ENCODE measurements around the gene KCTD18. TPM values are rescaled to one million over a fixed set of nuclear protein-coding genes. Genes with fewer than 3 reads are reported as not detected.

The KCTD18 gene
- polyA plus RNA-seq, 2 donors: 4.9 to 9.1 TPM

DNA sequence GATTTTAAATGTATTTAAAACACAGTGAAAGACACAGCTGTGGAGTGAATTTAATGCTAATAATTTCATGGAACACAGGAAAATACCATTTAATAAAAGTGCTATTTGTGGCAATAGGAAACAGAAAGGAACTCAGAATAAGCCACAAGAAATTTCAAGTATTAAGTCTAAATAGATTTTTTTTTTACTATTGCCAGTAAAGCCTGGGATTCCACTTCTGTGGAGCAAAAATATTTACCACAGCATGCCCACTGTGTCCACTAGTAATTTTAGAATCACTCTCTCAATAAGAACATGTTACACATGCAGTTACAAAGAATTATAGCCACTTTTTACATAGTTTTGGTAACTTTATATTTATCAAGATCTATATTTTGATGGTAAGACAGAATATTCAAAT, 17.2 kb downstream of the KCTD18 start:
- H3K4me3 ChIP-seq (ENCODE audit: low read depth in 1 of 2, low read length in 2 of 2): no peak overlapping the region
- H3K4me1 ChIP-seq (ENCODE audit: control insufficient read depth in 2 of 2, insufficient read depth in 2 of 2, low read length in 1 of 2): no peaks in the 10 kb centered on the region
- no peaks in the 10 kb centered on the region for H3K9me3 ChIP-seq (ENCODE audit: control insufficient read depth in 2 of 2, insufficient read depth in 1 of 2, low read depth in 1 of 2, low read length in 1 of 2)
- H3K36me3 ChIP-seq (ENCODE audit: control insufficient read depth in 2 of 2, insufficient read depth in 2 of 2, low read length in 1 of 2): peaks cover 9% of the 10 kb centered on the region in 2 donors
- H3K27ac ChIP-seq (ENCODE audit: low read depth in 2 of 2, low read length in 1 of 2): no peak overlapping the region
- H3K27me3 ChIP-seq (ENCODE audit: control insufficient read depth in 1 of 2, insufficient read depth in 2 of 2, low read length in 2 of 2): no peaks in the 10 kb centered on the region

DNA sequence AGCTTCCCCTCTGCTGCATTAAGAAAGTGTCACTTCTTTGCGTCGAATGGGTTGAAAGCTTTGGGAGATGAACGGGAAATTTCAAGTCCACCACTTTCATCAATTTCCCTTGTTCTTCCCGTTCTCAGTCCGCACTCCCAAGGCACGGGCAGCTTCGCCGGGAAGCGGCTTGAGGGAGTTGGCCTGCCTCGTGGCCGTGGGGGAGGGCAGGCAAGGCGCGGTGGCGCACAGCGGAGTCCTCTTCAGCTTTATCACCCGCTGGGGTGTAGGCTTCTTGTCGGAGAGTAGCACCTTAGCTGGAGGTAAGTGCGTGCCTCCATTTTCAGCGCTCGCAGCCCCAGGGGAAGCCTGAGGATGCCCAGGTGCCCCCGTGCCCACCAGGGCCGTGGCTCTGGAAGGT, 19.9 kb downstream of the KCTD18 start:
- H3K4me3 ChIP-seq (ENCODE audit: low read depth in 1 of 2, low read length in 2 of 2): no peak overlapping the region
- 95 to 97% methylated on average over 22 of the region's 22 CpGs for WGBS, 2 donors
- no peaks in the 10 kb centered on the region for H3K4me1 ChIP-seq (ENCODE audit: control insufficient read depth in 2 of 2, insufficient read depth in 2 of 2, low read length in 1 of 2)
- H3K36me3 ChIP-seq (ENCODE audit: control insufficient read depth in 2 of 2, insufficient read depth in 2 of 2, low read length in 1 of 2): peaks cover 9% of the 10 kb centered on the region in 2 donors
- no peaks in the 10 kb centered on the region for H3K27me3 ChIP-seq (ENCODE audit: control insufficient read depth in 1 of 2, insufficient read depth in 2 of 2, low read length in 2 of 2)
- no peaks in the 10 kb centered on the region for H3K9me3 ChIP-seq (ENCODE audit: control insufficient read depth in 2 of 2, insufficient read depth in 1 of 2, low read depth in 1 of 2, low read length in 1 of 2)
- no peak overlapping the region for H3K27ac ChIP-seq (ENCODE audit: low read depth in 2 of 2, low read length in 1 of 2)

DNA sequence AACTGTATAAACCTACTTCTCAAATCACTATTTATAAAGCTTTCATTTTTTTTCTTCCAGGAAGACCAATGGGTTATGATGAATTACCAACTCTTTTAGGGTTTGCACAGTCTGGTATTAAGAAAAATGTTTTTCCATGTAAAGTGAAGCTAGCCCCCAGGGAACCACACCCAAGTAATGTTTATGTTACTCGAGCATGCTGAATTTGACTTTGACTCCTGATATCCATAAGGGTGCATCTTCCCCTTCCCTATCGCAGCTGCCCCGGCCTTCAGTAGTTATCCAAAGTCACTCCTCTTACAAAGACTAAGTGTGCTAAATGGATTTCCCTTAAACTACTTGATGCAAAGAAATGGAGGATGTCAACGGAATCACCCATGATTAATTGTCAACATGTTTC, 21.7 kb downstream of the KCTD18 start:
- no peaks in the 10 kb centered on the region for H3K4me1 ChIP-seq (ENCODE audit: control insufficient read depth in 2 of 2, insufficient read depth in 2 of 2, low read length in 1 of 2)
- no peaks in the 10 kb centered on the region for H3K9me3 ChIP-seq (ENCODE audit: control insufficient read depth in 2 of 2, insufficient read depth in 1 of 2, low read depth in 1 of 2, low read length in 1 of 2)
- H3K27me3 ChIP-seq (ENCODE audit: control insufficient read depth in 1 of 2, insufficient read depth in 2 of 2, low read length in 2 of 2): no peaks in the 10 kb centered on the region
- peaks cover 6 to 7% of the 10 kb centered on the region in 2 donors for H3K36me3 ChIP-seq (ENCODE audit: control insufficient read depth in 2 of 2, insufficient read depth in 2 of 2, low read length in 1 of 2)
- no peak overlapping the region for H3K27ac ChIP-seq (ENCODE audit: low read depth in 2 of 2, low read length in 1 of 2)
- 69 to 71% methylated on average over 4 of the region's 4 CpGs for WGBS, 2 donors
- no peak overlapping the region for H3K4me3 ChIP-seq (ENCODE audit: low read depth in 1 of 2, low read length in 2 of 2)

DNA sequence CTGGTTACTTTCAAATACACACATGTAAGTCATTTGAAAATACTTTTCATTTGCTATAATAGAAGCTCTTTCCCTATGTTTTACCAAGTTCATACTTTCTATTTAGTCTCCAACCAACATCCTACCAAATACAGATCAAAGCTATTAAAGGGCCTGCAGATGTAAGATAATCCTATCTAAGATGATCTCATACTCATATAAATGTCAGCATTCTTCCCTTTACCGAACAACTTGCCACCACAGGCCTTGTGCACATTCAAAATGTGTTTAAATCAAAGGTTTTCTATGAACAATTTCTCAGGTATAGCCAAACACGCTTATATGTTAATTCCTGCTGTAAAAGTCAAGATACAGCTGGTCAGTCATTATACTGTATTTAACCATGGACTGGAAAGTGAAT, 23.3 kb downstream of the KCTD18 start:
- no peak overlapping the region for H3K27ac ChIP-seq (ENCODE audit: low read depth in 2 of 2, low read length in 1 of 2)
- peaks cover 5 to 7% of the 10 kb centered on the region in 2 donors for H3K36me3 ChIP-seq (ENCODE audit: control insufficient read depth in 2 of 2, insufficient read depth in 2 of 2, low read length in 1 of 2)
- 40 to 47% methylated on average over 2 of the region's 2 CpGs for WGBS, 2 donors
- no peak overlapping the region for H3K4me3 ChIP-seq (ENCODE audit: low read depth in 1 of 2, low read length in 2 of 2)
- no peaks in the 10 kb centered on the region for H3K27me3 ChIP-seq (ENCODE audit: control insufficient read depth in 1 of 2, insufficient read depth in 2 of 2, low read length in 2 of 2)
- no peaks in the 10 kb centered on the region for H3K9me3 ChIP-seq (ENCODE audit: control insufficient read depth in 2 of 2, insufficient read depth in 1 of 2, low read depth in 1 of 2, low read length in 1 of 2)
- no peaks in the 10 kb centered on the region for H3K4me1 ChIP-seq (ENCODE audit: control insufficient read depth in 2 of 2, insufficient read depth in 2 of 2, low read length in 1 of 2)

DNA sequence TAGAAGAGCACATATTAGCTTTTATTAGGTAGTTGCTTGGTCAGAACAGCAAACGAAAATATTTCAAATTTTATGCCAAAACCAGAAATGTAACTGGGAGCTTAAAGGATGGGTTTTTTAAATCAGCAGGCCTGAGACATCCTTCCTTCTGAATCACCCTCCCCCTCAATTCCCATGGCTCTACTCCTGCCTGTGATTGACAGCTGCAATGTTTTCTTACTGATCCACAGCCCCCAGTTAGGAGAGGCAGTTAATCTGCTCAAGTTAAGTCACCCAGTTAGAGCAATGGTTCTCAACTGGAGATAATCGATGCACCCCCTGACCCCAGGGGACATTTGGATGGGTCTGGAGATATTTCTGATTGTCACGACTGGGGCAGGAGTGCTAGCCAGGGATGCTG, 24.9 kb downstream of the KCTD18 start:
- no peak overlapping the region for H3K27ac ChIP-seq (ENCODE audit: low read depth in 2 of 2, low read length in 1 of 2)
- H3K27me3 ChIP-seq (ENCODE audit: control insufficient read depth in 1 of 2, insufficient read depth in 2 of 2, low read length in 2 of 2): no peaks in the 10 kb centered on the region
- peaks cover under 1% of the 10 kb centered on the region in 2 donors for H3K36me3 ChIP-seq (ENCODE audit: control insufficient read depth in 2 of 2, insufficient read depth in 2 of 2, low read length in 1 of 2)
- WGBS, 2 donors: 72 to 81% methylated on average over 3 of the region's 3 CpGs
- no peak overlapping the region for H3K4me3 ChIP-seq (ENCODE audit: low read depth in 1 of 2, low read length in 2 of 2)
- no peaks in the 10 kb centered on the region for H3K9me3 ChIP-seq (ENCODE audit: control insufficient read depth in 2 of 2, insufficient read depth in 1 of 2, low read depth in 1 of 2, low read length in 1 of 2)
- H3K4me1 ChIP-seq (ENCODE audit: control insufficient read depth in 2 of 2, insufficient read depth in 2 of 2, low read length in 1 of 2): peaks cover 0 to 2% of the 10 kb centered on the region in 2 donors

DNA sequence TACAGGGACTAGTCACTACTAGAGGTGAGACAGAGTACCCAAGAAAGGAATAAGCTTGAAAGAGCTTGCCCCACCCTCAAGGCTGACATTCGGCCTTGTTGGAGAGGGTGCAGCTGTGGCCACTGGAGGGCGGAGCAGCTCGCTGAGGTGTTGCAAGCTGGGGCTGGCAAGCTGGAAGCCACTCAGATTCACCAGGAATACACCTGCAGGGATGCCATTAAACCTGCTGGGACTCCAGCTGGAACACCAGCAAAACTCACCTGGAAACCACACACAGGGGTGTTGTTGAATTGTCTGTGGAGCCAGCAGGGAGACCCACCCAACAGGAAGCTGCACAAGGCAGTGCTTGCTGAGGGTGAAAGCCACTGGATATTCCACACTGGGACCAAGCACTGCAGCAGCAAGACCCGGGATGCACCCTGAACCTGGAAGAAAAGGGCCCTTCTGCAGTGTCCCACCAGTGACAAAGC, 26.1 kb downstream of the KCTD18 start:
- H3K27ac ChIP-seq (ENCODE audit: low read depth in 2 of 2, low read length in 1 of 2): no peak overlapping the region
- 35 to 47% methylated on average over 4 of the region's 4 CpGs for WGBS, 2 donors
- H3K9me3 ChIP-seq (ENCODE audit: control insufficient read depth in 2 of 2, insufficient read depth in 1 of 2, low read depth in 1 of 2, low read length in 1 of 2): no peaks in the 10 kb centered on the region

DNA sequence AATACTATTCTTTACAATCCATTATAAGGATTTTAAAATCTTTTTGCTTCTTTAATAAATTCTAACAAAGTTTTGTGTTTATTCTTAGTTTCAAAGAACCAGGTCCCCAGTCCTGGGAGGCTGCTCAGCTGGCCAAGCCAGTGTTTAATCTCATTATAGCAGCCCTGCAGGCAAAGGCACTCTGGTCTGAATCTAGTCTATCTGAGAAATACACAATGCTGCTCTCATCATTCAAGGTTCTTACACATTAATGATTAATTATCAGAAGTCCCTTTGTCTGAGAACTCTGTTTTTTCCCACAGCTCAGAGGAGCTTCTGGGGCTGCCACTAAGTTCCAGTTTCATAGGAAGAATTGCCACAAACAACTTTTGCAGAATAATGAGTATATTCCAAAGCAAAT, 27.7 kb downstream of the KCTD18 start:
- H3K27me3 ChIP-seq (ENCODE audit: control insufficient read depth in 1 of 2, insufficient read depth in 2 of 2, low read length in 2 of 2): no peaks in the 10 kb centered on the region
- no peak overlapping the region for H3K27ac ChIP-seq (ENCODE audit: low read depth in 2 of 2, low read length in 1 of 2)
- H3K4me1 ChIP-seq (ENCODE audit: control insufficient read depth in 2 of 2, insufficient read depth in 2 of 2, low read length in 1 of 2): peaks cover 0 to 2% of the 10 kb centered on the region in 2 donors
- no peaks in the 10 kb centered on the region for H3K9me3 ChIP-seq (ENCODE audit: control insufficient read depth in 2 of 2, insufficient read depth in 1 of 2, low read depth in 1 of 2, low read length in 1 of 2)
- peaks cover 0 to 3% of the 10 kb centered on the region in 2 donors for H3K36me3 ChIP-seq (ENCODE audit: control insufficient read depth in 2 of 2, insufficient read depth in 2 of 2, low read length in 1 of 2)
- no peak overlapping the region for H3K4me3 ChIP-seq (ENCODE audit: low read depth in 1 of 2, low read length in 2 of 2)

More for the DNA sequence above, 26.1 kb downstream of the KCTD18 start:
- no peaks in the 10 kb centered on the region for H3K27me3 ChIP-seq (ENCODE audit: control insufficient read depth in 1 of 2, insufficient read depth in 2 of 2, low read length in 2 of 2)
- no peaks in the 10 kb centered on the region for H3K36me3 ChIP-seq (ENCODE audit: control insufficient read depth in 2 of 2, insufficient read depth in 2 of 2, low read length in 1 of 2)
- peaks cover 0 to 2% of the 10 kb centered on the region in 2 donors for H3K4me1 ChIP-seq (ENCODE audit: control insufficient read depth in 2 of 2, insufficient read depth in 2 of 2, low read length in 1 of 2)
- H3K4me3 ChIP-seq (ENCODE audit: low read depth in 1 of 2, low read length in 2 of 2): no peak overlapping the region

DNA sequence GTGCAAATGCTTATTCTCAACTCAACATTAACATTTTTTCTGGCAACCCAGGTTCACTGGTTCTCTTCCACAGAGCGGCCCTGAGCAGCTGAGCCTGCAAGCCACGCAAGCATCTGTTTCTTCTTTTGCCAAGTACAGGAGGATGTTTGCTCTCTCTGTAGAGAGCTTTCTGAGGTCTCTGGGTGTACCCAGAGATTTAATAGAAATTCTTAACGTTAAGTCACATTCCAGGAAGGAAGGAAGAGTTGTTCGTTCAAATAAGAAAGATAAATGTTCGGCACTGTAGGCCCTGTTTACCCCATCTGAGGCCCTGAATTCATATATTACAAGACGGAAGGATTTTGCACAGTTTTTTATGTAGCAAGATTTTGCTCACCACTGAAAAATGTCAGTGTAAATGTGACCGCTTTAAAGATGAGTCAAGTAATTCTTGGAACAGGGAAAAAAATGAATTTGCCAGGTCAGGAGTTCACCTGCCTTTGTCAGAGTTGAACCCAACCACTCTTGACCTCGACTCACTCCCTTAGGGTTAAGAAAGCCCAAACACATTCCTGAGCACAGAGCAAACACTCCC, 30.1 kb downstream of the KCTD18 start:
- Histone ChIP-seq H3K27me3 (ENCODE audit: control insufficient read depth in 1 of 2, insufficient read depth in 2 of 2, low read length in 2 of 2) (no peaks in the 10 kb centered on the region), H3K36me3 (ENCODE audit: control insufficient read depth in 2 of 2, insufficient read depth in 2 of 2, low read length in 1 of 2) (peaks cover 7 to 8% of the 10 kb centered on the region in 2 donors), H3K27ac (ENCODE audit: low read depth in 2 of 2, low read length in 1 of 2) (peak overlapping the region; percentile 44 to 48), H3K9me3 (ENCODE audit: control insufficient read depth in 2 of 2, insufficient read depth in 1 of 2, low read depth in 1 of 2, low read length in 1 of 2) (no peaks in the 10 kb centered on the region), H3K4me3 (ENCODE audit: low read depth in 1 of 2, low read length in 2 of 2) (no peak overlapping the region), H3K4me1 (ENCODE audit: control insufficient read depth in 2 of 2, insufficient read depth in 2 of 2, low read length in 1 of 2) (peaks cover 0 to 2% of the 10 kb centered on the region in 2 donors)
- WGBS, 2 donors: 28 to 39% methylated on average over 8 of the region's 8 CpGs

DNA sequence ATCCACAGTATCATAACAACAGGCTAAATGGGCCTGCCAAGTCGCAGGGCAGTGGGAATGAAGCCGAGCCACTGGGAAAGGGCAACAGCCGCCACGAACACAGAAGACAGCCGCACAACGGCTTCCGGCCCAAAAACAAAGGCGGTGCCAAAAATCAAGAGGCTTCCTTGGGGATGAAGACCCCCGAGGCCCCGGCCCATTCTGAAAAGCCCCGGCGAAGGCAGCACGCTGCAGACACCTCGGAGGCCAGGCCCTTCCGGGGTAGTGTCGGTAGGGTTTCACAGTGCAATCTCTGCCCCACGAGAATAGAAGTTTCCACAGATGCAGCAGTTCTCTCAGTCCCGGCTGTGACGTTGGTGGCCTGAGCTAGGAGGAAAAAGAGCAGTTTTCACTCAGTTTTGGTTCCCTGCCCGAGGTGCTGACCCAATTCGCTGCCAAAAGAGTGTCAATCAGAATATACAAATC, 32.2 kb downstream of the KCTD18 start:
- H3K36me3 ChIP-seq (ENCODE audit: control insufficient read depth in 2 of 2, insufficient read depth in 2 of 2, low read length in 1 of 2): peaks cover 10 to 14% of the 10 kb centered on the region in 2 donors

DNA sequence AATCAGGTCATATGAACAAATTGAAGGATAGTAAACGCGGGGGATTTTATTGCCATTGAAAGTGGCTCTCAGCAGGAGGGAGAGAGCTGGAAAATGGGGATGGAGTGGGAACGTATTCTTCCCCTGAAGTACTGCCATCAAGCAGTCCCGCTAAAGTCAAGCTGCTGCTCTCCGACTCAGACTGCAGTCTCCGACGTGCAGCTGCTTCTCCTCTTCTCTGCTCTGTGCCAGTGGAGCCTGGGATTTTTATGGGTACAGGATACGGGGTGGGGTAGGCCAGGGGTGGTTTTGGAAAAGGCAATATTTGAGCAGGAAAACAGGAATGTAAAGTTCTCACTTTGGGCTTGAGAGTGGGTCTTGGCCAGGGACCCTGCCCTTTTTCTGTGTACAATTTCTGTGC, 33.0 kb downstream of the KCTD18 start:
- Histone ChIP-seq H3K4me1 (ENCODE audit: control insufficient read depth in 2 of 2, insufficient read depth in 2 of 2, low read length in 1 of 2) (peaks cover 0 to 2% of the 10 kb centered on the region in 2 donors), H3K27ac (ENCODE audit: low read depth in 2 of 2, low read length in 1 of 2) (no peak overlapping the region), H3K9me3 (ENCODE audit: control insufficient read depth in 2 of 2, insufficient read depth in 1 of 2, low read depth in 1 of 2, low read length in 1 of 2) (no peaks in the 10 kb centered on the region), H3K4me3 (ENCODE audit: low read depth in 1 of 2, low read length in 2 of 2) (no peak overlapping the region), H3K27me3 (ENCODE audit: control insufficient read depth in 1 of 2, insufficient read depth in 2 of 2, low read length in 2 of 2) (no peaks in the 10 kb centered on the region), H3K36me3 (ENCODE audit: control insufficient read depth in 2 of 2, insufficient read depth in 2 of 2, low read length in 1 of 2) (peaks cover 14 to 19% of the 10 kb centered on the region in 2 donors)
- 74 to 83% methylated on average over 8 of the region's 8 CpGs for WGBS, 2 donors

More for the DNA sequence above, 32.2 kb downstream of the KCTD18 start:
- 76 to 83% methylated on average over 21 of the region's 21 CpGs for WGBS, 2 donors
- Histone ChIP-seq H3K27ac (ENCODE audit: low read depth in 2 of 2, low read length in 1 of 2) (peak overlapping the region in 1 of 2 donors; percentile 53), H3K4me1 (ENCODE audit: control insufficient read depth in 2 of 2, insufficient read depth in 2 of 2, low read length in 1 of 2) (peaks cover 0 to 2% of the 10 kb centered on the region in 2 donors), H3K27me3 (ENCODE audit: control insufficient read depth in 1 of 2, insufficient read depth in 2 of 2, low read length in 2 of 2) (no peaks in the 10 kb centered on the region), H3K4me3 (ENCODE audit: low read depth in 1 of 2, low read length in 2 of 2) (no peak overlapping the region), H3K9me3 (ENCODE audit: control insufficient read depth in 2 of 2, insufficient read depth in 1 of 2, low read depth in 1 of 2, low read length in 1 of 2) (no peaks in the 10 kb centered on the region)
